ENCODE data around the gene VAV1.

- no peak for TF ChIP-seq CTCF (conservative IDR thresholded peaks at IDR 0.05)
- TF ChIP-seq ZFX (IDR thresholded peaks at IDR 0.05): no peak
These were observed 49.3 kb upstream of the VAV1 start for GRCh38 chr19:6723108-6723618.

Measured in C4-2B (cell line).